ENCODE measurements around the gene SCN10A. TPM values are rescaled to one million over a fixed set of nuclear protein-coding genes. Genes with fewer than 3 reads are reported as not detected.

The SCN10A gene
- total and polyA plus RNA-seq, 2 of the 13 experiments (the other 11 are each of a cell fraction or from before 2014, with no cell fraction given), result not detected

DNA sequence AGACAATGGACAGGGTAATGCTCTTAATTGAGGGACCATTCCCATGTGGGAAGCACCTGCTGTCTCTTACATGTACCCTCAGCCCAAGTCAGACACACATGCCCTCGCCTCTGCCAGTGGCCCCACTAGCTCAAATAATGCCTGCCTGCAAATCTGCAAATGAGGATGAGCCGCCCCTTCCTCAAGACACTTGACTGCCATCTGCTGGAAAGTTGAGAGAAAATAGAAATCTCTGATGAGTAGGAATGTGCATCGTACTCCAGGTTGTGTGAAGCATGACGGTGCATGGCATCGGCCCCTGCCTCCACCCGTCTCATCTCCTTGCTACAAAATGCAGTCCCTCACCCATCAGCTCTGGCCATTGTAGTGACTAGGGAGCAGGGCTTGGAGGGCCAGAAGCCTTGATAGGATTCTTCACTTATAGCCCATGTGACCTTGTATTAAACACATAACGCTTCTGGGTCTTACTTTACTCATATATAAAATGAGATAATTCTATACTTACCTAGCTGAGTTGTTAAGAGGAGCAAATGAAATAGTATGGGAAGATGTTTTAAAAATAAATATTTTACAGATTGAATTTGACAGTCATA, 160.2 kb downstream of the SCN10A start:
- CTCF ChIA-PET (ENCODE audit: low intra/inter-chr PET ratio, low total read pairs), result interaction anchor here (1.2 to 1.7 kb wide), 2 partner anchors 9 to 134 kb away, joined by 4 to 14 read pairs; no protein-coding TSS in a partner anchor
- DNase-seq (ENCODE audit: low spot score) (peak; percentile 52), ATAC-seq (peak; percentile 72), FAIRE-seq (peak; percentile 52)
- intact Hi-C loops (cut with micrococcal nuclease; ENCODE audit: unreplicated experiment), result loop anchor here (1.0 to 10.0 kb wide), 3 partner anchors 135 to 1161 kb away; partner anchors contain the start of gene EXOG
- peak; percentile 49 for TF ChIP-seq TEAD3 (CRISPR knock-in tag; optimal IDR thresholded peaks at IDR 0.05; ENCODE audit: borderline replicate concordance)
- no peak for TF ChIP-seq ZNF230 (CRISPR knock-in tag; IDR thresholded peaks at IDR 0.05)
- TF ChIP-seq NFE2L1 (CRISPR knock-in tag; IDR thresholded peaks at IDR 0.05; ENCODE audit: borderline replicate concordance), result no peak
- TF ChIP-seq, protein P1, sequence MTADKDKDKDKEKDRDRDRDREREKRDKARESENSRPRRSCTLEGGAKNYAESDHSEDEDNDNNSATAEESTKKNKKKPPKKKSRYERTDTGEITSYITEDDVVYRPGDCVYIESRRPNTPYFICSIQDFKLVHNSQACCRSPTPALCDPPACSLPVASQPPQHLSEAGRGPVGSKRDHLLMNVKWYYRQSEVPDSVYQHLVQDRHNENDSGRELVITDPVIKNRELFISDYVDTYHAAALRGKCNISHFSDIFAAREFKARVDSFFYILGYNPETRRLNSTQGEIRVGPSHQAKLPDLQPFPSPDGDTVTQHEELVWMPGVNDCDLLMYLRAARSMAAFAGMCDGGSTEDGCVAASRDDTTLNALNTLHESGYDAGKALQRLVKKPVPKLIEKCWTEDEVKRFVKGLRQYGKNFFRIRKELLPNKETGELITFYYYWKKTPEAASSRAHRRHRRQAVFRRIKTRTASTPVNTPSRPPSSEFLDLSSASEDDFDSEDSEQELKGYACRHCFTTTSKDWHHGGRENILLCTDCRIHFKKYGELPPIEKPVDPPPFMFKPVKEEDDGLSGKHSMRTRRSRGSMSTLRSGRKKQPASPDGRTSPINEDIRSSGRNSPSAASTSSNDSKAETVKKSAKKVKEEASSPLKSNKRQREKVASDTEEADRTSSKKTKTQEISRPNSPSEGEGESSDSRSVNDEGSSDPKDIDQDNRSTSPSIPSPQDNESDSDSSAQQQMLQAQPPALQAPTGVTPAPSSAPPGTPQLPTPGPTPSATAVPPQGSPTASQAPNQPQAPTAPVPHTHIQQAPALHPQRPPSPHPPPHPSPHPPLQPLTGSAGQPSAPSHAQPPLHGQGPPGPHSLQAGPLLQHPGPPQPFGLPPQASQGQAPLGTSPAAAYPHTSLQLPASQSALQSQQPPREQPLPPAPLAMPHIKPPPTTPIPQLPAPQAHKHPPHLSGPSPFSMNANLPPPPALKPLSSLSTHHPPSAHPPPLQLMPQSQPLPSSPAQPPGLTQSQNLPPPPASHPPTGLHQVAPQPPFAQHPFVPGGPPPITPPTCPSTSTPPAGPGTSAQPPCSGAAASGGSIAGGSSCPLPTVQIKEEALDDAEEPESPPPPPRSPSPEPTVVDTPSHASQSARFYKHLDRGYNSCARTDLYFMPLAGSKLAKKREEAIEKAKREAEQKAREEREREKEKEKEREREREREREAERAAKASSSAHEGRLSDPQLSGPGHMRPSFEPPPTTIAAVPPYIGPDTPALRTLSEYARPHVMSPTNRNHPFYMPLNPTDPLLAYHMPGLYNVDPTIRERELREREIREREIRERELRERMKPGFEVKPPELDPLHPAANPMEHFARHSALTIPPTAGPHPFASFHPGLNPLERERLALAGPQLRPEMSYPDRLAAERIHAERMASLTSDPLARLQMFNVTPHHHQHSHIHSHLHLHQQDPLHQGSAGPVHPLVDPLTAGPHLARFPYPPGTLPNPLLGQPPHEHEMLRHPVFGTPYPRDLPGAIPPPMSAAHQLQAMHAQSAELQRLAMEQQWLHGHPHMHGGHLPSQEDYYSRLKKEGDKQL (CRISPR knock-in tag; IDR thresholded peaks at IDR 0.05; ENCODE audit: low read depth), result no peak
- TF ChIP-seq SMC3 (IDR thresholded peaks at IDR 0.05; ENCODE audit: low read length), result peak; percentile 40; the same call in 1 of the 2 replicates
- TF ChIP-seq RAD21 (CRISPR knock-in tag; IDR thresholded peaks at IDR 0.05), result 0 out of 2 replicates have a peak, but pooled peaks have one; percentile 17
- TF ChIP-seq, protein P2, sequence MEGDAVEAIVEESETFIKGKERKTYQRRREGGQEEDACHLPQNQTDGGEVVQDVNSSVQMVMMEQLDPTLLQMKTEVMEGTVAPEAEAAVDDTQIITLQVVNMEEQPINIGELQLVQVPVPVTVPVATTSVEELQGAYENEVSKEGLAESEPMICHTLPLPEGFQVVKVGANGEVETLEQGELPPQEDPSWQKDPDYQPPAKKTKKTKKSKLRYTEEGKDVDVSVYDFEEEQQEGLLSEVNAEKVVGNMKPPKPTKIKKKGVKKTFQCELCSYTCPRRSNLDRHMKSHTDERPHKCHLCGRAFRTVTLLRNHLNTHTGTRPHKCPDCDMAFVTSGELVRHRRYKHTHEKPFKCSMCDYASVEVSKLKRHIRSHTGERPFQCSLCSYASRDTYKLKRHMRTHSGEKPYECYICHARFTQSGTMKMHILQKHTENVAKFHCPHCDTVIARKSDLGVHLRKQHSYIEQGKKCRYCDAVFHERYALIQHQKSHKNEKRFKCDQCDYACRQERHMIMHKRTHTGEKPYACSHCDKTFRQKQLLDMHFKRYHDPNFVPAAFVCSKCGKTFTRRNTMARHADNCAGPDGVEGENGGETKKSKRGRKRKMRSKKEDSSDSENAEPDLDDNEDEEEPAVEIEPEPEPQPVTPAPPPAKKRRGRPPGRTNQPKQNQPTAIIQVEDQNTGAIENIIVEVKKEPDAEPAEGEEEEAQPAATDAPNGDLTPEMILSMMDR (CRISPR knock-in tag; IDR thresholded peaks at IDR 0.05), result peak; percentile 79
- TF ChIP-seq STAG1 (CRISPR knock-in tag; IDR thresholded peaks at IDR 0.05), result peak; percentile 55
- no peak for TF ChIP-seq ZNF7 (CRISPR knock-in tag; IDR thresholded peaks at IDR 0.05)
- no peak for TF ChIP-seq NFIC (IDR thresholded peaks at IDR 0.05; ENCODE audit: low read length)
- no peak overlapping the region for H3K9ac ChIP-seq (ENCODE audit: insufficient read depth, low read depth, low read length)
- H3K36me3 ChIP-seq (replicated peaks in 1 of 2; ENCODE audit: control insufficient read depth in 1 of 2, insufficient read depth in 2 of 2, low read length in 2 of 2), result no peaks in the 10 kb centered on the region
- no peaks in the 10 kb centered on the region for H4K20me1 ChIP-seq (ENCODE audit: insufficient read depth, low read length)
- no peak overlapping the region for H2AFZ ChIP-seq (ENCODE audit: low read length)
- no peak overlapping the region for H3K27ac ChIP-seq (ENCODE audit: extremely low read length, insufficient read depth, low read length)
- BruUV-seq (replicated peaks), result no TSS peak
- H3K9me3 ChIP-seq (ENCODE audit: low read length), result no peaks in the 10 kb centered on the region
- H3K4me2 ChIP-seq (ENCODE audit: low read depth, low read length), result no peak overlapping the region
- peaks cover 0 to 24% of the 10 kb centered on the region in 2 experiments; a peak in 4 of 5 replicates for H3K27me3 ChIP-seq (ENCODE audit: control insufficient read depth in 1 of 2, insufficient read depth in 2 of 2, low read length in 2 of 2)
- H3K79me2 ChIP-seq (ENCODE audit: insufficient read depth, low read length), result no peaks in the 10 kb centered on the region
- WGBS (ENCODE audit: low lambda C conversion rate), result 18% methylated on average over 7 of the region's 7 CpGs
- no peaks in the 10 kb centered on the region; the same call in 1 of the 2 replicates for H3K4me1 ChIP-seq (ENCODE audit: insufficient read depth, low read length)
- H3K4me3 ChIP-seq (replicated peaks in 1 of 3; ENCODE audit: insufficient read depth in 1 of 3, low read depth in 2 of 3, low read length in 3 of 3), result no peak overlapping the region
- in situ Hi-C loops (cut with HindIII; ENCODE audit: extremely low pct_ligation_motif_present, low pct_unique_long_range_greater_than_20kb), result no loop called here
- POLR2A ChIA-PET, result no interaction called here

Measured in HepG2 (cell line).